ENCODE data around the gene SPRR2B. TPM values are rescaled to one million over a fixed set of nuclear protein-coding genes. Genes with fewer than 3 reads are reported as not detected.
A peak's percentile ranks its signal among the peaks of the same experiment; 100 is the strongest.

SPRR2B gene
- polyA plus RNA-seq, 1 donor (not counting 4 experiments of a cell fraction or from before 2014, with no cell fraction given): 0.45 TPM

DNA sequence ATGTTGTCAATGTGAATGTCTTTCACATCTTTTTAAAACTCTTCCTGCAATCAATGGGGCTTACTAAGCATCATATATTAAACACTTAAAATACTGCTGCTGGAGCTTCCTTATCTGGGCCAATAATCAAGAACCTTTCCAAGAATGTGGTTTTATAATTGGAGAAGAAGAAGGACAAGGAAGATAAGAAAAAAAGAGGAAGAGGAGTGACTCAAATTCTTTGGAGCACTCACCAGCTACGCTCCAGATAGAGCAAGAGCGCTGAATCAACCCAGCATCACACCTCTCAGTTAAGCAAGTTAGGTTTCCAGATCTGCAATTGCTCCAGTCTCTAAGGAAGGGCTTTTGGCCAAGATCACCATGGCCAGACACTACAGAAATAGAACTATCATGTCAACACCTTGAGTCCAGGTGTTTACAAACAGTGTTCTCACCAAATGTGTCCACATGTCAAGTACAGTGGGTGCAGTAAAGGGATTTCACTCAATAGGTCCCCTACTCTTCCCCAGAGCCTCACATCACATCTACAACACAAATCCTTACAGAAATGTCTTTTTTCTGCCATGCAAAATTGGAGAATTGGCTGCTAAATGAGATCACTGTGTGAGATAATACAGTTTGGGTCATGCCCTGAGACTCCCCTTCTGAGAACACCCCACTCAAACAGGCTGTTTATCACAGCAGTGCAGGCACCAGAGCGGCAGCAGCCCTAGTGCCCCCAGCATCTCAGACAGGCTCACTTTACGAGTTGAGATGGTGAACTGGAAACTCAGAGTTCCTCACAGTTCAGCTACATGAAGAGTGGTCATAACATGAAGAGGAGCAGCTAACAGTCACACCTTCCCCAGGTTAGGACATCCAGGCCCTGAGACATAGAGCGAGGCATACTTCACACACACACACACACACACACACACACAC is 1.7 kb upstream of the SPRR2B start:
- Histone ChIP-seq H3K36me3 (ENCODE audit: control insufficient read depth in 2 of 2, extremely low read depth in 1 of 2, insufficient read depth in 2 of 2, low read length in 2 of 2) (no peaks in the 10 kb centered on the region), H3K4me2 (ENCODE audit: control insufficient read depth, extremely low read depth, insufficient read depth, low read depth, low read length) (no peak overlapping the region), H3K27ac (ENCODE audit: control insufficient read depth, insufficient read depth, low read length) (no peak overlapping the region), H2AFZ (ENCODE audit: control insufficient read depth, low read length) (no peak overlapping the region), H3K4me1 (ENCODE audit: control insufficient read depth, extremely low read depth, insufficient read depth, low read length) (no peaks in the 10 kb centered on the region), H3K9ac (ENCODE audit: control insufficient read depth, extremely low read depth, insufficient read depth, low read length) (no peak overlapping the region), H3K9me3 (ENCODE audit: control insufficient read depth, low read depth, low read length) (no peaks in the 10 kb centered on the region), H3K79me2 (ENCODE audit: control insufficient read depth, insufficient read depth, low read length) (no peaks in the 10 kb centered on the region), H3K4me3 (ENCODE audit: control insufficient read depth in 2 of 3, extremely low read depth in 1 of 3, insufficient read depth in 2 of 3, low read depth in 1 of 3, low read length in 3 of 3) (no peak overlapping the region), H3K27me3 (ENCODE audit: control insufficient read depth, extremely low read depth, insufficient read depth, low read length) (no peaks in the 10 kb centered on the region), H3K9me1 (ENCODE audit: control insufficient read depth, extremely low read depth, insufficient read depth, low read length) (no peaks in the 10 kb centered on the region), H4K20me1 (ENCODE audit: control insufficient read depth, extremely low read depth, insufficient read depth, low read length) (no peaks in the 10 kb centered on the region)
- DNase-seq (ENCODE audit: low read depth, low spot score) (no peak), FAIRE-seq (peak; percentile 53)
- no peak for TF ChIP-seq EZH2 (IDR thresholded peaks at IDR 0.05; ENCODE audit: low read length)
- TF ChIP-seq, protein P1, sequence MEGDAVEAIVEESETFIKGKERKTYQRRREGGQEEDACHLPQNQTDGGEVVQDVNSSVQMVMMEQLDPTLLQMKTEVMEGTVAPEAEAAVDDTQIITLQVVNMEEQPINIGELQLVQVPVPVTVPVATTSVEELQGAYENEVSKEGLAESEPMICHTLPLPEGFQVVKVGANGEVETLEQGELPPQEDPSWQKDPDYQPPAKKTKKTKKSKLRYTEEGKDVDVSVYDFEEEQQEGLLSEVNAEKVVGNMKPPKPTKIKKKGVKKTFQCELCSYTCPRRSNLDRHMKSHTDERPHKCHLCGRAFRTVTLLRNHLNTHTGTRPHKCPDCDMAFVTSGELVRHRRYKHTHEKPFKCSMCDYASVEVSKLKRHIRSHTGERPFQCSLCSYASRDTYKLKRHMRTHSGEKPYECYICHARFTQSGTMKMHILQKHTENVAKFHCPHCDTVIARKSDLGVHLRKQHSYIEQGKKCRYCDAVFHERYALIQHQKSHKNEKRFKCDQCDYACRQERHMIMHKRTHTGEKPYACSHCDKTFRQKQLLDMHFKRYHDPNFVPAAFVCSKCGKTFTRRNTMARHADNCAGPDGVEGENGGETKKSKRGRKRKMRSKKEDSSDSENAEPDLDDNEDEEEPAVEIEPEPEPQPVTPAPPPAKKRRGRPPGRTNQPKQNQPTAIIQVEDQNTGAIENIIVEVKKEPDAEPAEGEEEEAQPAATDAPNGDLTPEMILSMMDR (optimal IDR thresholded peaks at IDR 0.05 in 1 of 3, IDR thresholded peaks at IDR 0.05 in 1 of 3, conservative IDR thresholded peaks at IDR 0.05 in 1 of 3; ENCODE audit: extremely low read depth in 1 of 3, insufficient read depth in 2 of 3, low read length in 3 of 3): no peak
- dilution Hi-C loops (cut with MboI; ENCODE audit: extremely low pct_ligation_motif_present, low sequenced_read_pairs): no loop called here

DNA sequence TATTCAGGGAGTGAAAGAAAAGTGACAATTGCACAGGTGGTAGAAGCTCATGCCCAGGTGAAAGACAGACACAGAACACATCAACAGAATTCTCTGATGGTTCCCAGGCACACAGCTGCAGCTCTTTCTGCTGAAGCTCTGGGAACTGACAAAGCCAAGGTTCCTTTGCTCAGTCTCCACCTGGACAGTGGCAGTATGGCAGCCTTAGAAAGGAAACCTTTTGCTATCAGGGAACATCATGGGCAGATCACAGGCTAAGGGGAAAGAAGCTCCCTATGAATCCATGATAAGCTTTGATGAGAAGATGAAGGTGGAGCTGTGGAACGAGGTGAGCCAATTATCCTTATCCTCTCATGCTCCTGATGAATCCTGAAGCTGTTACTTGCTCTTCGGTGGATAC is 1.2 kb downstream of the SPRR2B start:
- Histone ChIP-seq H3K4me2 (ENCODE audit: control insufficient read depth, extremely low read depth, insufficient read depth, low read depth, low read length) (no peak overlapping the region), H3K9me1 (ENCODE audit: control insufficient read depth, extremely low read depth, insufficient read depth, low read length) (no peaks in the 10 kb centered on the region), H3K27me3 (ENCODE audit: control insufficient read depth, extremely low read depth, insufficient read depth, low read length) (no peaks in the 10 kb centered on the region), H3K79me2 (ENCODE audit: control insufficient read depth, insufficient read depth, low read length) (no peaks in the 10 kb centered on the region), H3K36me3 (ENCODE audit: control insufficient read depth in 2 of 2, extremely low read depth in 1 of 2, insufficient read depth in 2 of 2, low read length in 2 of 2) (no peaks in the 10 kb centered on the region), H3K27ac (ENCODE audit: control insufficient read depth, insufficient read depth, low read length) (no peak overlapping the region), H3K4me1 (ENCODE audit: control insufficient read depth, extremely low read depth, insufficient read depth, low read length) (no peaks in the 10 kb centered on the region), H3K9me3 (ENCODE audit: control insufficient read depth, low read depth, low read length) (no peaks in the 10 kb centered on the region), H2AFZ (ENCODE audit: control insufficient read depth, low read length) (no peak overlapping the region), H4K20me1 (ENCODE audit: control insufficient read depth, extremely low read depth, insufficient read depth, low read length) (no peaks in the 10 kb centered on the region), H3K4me3 (ENCODE audit: control insufficient read depth in 2 of 3, extremely low read depth in 1 of 3, insufficient read depth in 2 of 3, low read depth in 1 of 3, low read length in 3 of 3) (no peak overlapping the region), H3K9ac (ENCODE audit: control insufficient read depth, extremely low read depth, insufficient read depth, low read length) (no peak overlapping the region)
- FAIRE-seq (no peak), DNase-seq (ENCODE audit: low read depth, low spot score) (no peak)
- dilution Hi-C loops (cut with MboI; ENCODE audit: extremely low pct_ligation_motif_present, low sequenced_read_pairs): no loop called here
- TF ChIP-seq EZH2 (IDR thresholded peaks at IDR 0.05; ENCODE audit: low read length): no peak
- TF ChIP-seq, protein P1 (optimal IDR thresholded peaks at IDR 0.05 in 1 of 3, IDR thresholded peaks at IDR 0.05 in 1 of 3, conservative IDR thresholded peaks at IDR 0.05 in 1 of 3; ENCODE audit: extremely low read depth in 1 of 3, insufficient read depth in 2 of 3, low read length in 3 of 3): no peak
